ENCODE data around the gene EML2. TPM values are rescaled to one million over a fixed set of nuclear protein-coding genes. Genes with fewer than 3 reads are reported as not detected.
A peak's percentile ranks its signal among the peaks of the same experiment; 100 is the strongest.

Gene EML2
- total and polyA plus RNA-seq, 4 donors: 21.7 to 52.9 (median 45.2) TPM

GRCh38 chr19:45643927-45644771, 5.0 kb upstream of the EML2 start:
- ATAC-seq (ENCODE audit: low FRiP score) (no peak), DNase-seq (no peak)
- intact Hi-C loops (cut with DNase I): loop anchor here in 1 of 2 donors (1.0 to 5.0 kb wide), 3 partner anchors 37 to 137 kb away; partner anchors contain the start of gene VASP
- no peaks in the 10 kb centered on the region for H3K4me1 ChIP-seq (ENCODE audit: control insufficient read depth in 1 of 2, insufficient read depth in 2 of 2, low read length in 2 of 2)
- no peaks in the 10 kb centered on the region for H3K36me3 ChIP-seq (ENCODE audit: control insufficient read depth in 1 of 2, insufficient read depth in 2 of 2, low read length in 1 of 2)
- H3K27me3 ChIP-seq (ENCODE audit: control insufficient read depth in 1 of 2, insufficient read depth in 2 of 2, low read length in 1 of 2): no peaks in the 10 kb centered on the region
- no peak overlapping the region for H3K27ac ChIP-seq (ENCODE audit: low read depth in 1 of 2, low read length in 2 of 2)
- H3K4me3 ChIP-seq (ENCODE audit: low read length in 2 of 2): no peak overlapping the region
- 66 to 67% methylated on average over 14 of the region's 14 CpGs for WGBS, 2 donors
- no peaks in the 10 kb centered on the region for H3K9me3 ChIP-seq (ENCODE audit: control insufficient read depth, low read length)

GRCh38 chr19:45643024-45643926, 4.1 kb upstream of the EML2 start:
- DNase-seq: peak; percentile 90 to 93
- H3K4me1 ChIP-seq (ENCODE audit: control insufficient read depth in 1 of 2, insufficient read depth in 2 of 2, low read length in 2 of 2): peaks cover 0 to under 1% of the 10 kb centered on the region in 2 donors
- H3K36me3 ChIP-seq (ENCODE audit: control insufficient read depth in 1 of 2, insufficient read depth in 2 of 2, low read length in 1 of 2): no peaks in the 10 kb centered on the region
- intact Hi-C loops (cut with DNase I): loop anchor here in 1 of 2 donors (1.0 to 5.0 kb wide), 3 partner anchors 36 to 136 kb away; partner anchors contain the start of gene VASP
- 14 to 18% methylated on average over 38 to 39 of the region's 39 CpGs for WGBS, 2 donors
- H3K9me3 ChIP-seq (ENCODE audit: control insufficient read depth, low read length): no peaks in the 10 kb centered on the region
- no peaks in the 10 kb centered on the region for H3K27me3 ChIP-seq (ENCODE audit: control insufficient read depth in 1 of 2, insufficient read depth in 2 of 2, low read length in 1 of 2)
- H3K4me3 ChIP-seq (ENCODE audit: low read length in 2 of 2): no peak overlapping the region
- H3K27ac ChIP-seq (ENCODE audit: low read depth in 1 of 2, low read length in 2 of 2): no peak overlapping the region
- ATAC-seq (ENCODE audit: low FRiP score): peak; percentile 82

GRCh38 chr19:45641274-45642105, 2.3 kb upstream of the EML2 start:
- peaks cover 0 to 2% of the 10 kb centered on the region in 2 donors for H3K4me1 ChIP-seq (ENCODE audit: control insufficient read depth in 1 of 2, insufficient read depth in 2 of 2, low read length in 2 of 2)
- WGBS, 2 donors: 4% methylated on average over 37 to 40 of the region's 40 CpGs
- intact Hi-C loops (cut with DNase I): loop anchor here (2.0 to 5.0 kb wide), 3 partner anchors 33 to 134 kb away; partner anchors contain the start of gene VASP (in 1 of the 2)
- no peaks in the 10 kb centered on the region for H3K36me3 ChIP-seq (ENCODE audit: control insufficient read depth in 1 of 2, insufficient read depth in 2 of 2, low read length in 1 of 2)
- no peaks in the 10 kb centered on the region for H3K9me3 ChIP-seq (ENCODE audit: control insufficient read depth, low read length)
- no peaks in the 10 kb centered on the region for H3K27me3 ChIP-seq (ENCODE audit: control insufficient read depth in 1 of 2, insufficient read depth in 2 of 2, low read length in 1 of 2)
- ATAC-seq (ENCODE audit: low FRiP score) (peak; percentile 47), DNase-seq (peak; percentile 86 to 88)
- H3K4me3 ChIP-seq (ENCODE audit: low read length in 2 of 2): no peak overlapping the region
- H3K27ac ChIP-seq (ENCODE audit: low read depth in 1 of 2, low read length in 2 of 2): peak overlapping the region in 1 of 2 donors; percentile 39

DNA sequence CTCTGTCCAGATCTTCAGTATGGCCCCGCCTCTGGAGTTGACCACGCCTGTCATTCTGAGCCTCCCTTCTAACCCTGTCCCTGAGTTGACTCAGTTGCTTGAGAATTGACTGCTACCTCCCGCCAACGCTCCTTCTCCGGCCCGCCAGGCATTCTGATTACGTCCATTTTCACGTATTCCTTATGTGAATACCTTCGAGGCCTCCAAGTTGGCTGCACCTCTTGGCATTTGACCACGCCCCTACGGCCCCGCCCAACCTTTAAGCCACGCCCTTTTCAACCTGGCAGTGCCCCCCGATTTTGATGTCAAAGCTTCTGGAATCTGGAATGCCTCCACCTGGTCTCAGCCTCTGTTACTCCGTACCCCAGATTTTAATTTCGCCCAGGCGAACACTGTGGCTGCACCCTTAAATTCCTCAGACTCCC, 1.7 kb upstream of the EML2 start:
- Histone ChIP-seq H3K9me3 (ENCODE audit: control insufficient read depth, low read length) (no peaks in the 10 kb centered on the region), H3K4me1 (ENCODE audit: control insufficient read depth in 1 of 2, insufficient read depth in 2 of 2, low read length in 2 of 2) (peaks cover 0 to 2% of the 10 kb centered on the region in 2 donors), H3K36me3 (ENCODE audit: control insufficient read depth in 1 of 2, insufficient read depth in 2 of 2, low read length in 1 of 2) (no peaks in the 10 kb centered on the region), H3K27ac (ENCODE audit: low read depth in 1 of 2, low read length in 2 of 2) (no peak overlapping the region), H3K4me3 (ENCODE audit: low read length in 2 of 2) (no peak overlapping the region), H3K27me3 (ENCODE audit: control insufficient read depth in 1 of 2, insufficient read depth in 2 of 2, low read length in 1 of 2) (no peaks in the 10 kb centered on the region)
- 55 to 56% methylated on average over 17 of the region's 17 CpGs for WGBS, 2 donors
- no peak for ATAC-seq (ENCODE audit: low FRiP score)
- intact Hi-C loops (cut with DNase I): loop anchor here (2.0 to 5.0 kb wide), 3 partner anchors 32 to 134 kb away; partner anchors contain the start of gene VASP (in 1 of the 2)
- no peak for DNase-seq

DNA sequence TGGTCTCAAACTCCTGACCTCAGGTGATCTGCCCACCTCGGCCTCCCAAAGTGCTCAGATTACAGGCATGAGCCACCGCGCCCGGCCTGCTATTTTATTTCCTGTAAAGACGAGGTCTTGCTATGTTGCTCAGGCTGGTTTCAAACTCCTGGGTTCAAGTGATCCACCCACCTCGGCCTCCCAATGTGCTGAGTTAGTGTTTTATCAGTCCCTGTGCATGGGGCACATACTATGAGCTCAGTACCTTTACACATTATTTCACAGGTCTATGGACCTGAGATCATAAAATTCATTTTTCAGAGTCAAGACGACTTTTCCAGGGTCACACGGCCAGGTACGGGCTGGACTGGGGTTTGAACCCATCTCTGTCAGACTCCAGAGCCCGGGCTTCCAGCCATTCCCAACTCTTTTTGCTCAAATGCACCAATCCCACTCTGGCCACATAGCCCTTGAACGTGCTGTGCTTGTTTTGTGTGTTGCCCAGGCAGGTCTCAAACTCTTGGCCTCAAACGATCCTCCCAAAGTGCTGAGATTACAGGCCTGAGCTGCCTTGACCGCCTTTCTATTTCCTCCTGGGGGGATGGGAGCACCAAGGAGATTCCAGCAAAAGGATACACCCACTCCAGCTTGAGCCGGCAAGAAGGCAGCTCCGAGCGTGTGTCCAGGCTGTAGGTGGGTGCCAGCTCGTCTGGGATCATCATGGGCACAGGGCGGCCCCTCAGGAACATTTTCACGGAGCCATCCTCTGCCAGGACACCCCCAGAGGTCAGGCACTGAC, 1.1 kb downstream of the EML2 start:
- Histone ChIP-seq H3K4me3 (ENCODE audit: low read length in 2 of 2) (peak overlapping the region in 1 of 2 donors; percentile 66), H3K9me3 (ENCODE audit: control insufficient read depth, low read length) (no peaks in the 10 kb centered on the region), H3K4me1 (ENCODE audit: control insufficient read depth in 1 of 2, insufficient read depth in 2 of 2, low read length in 2 of 2) (peaks cover 0 to 2% of the 10 kb centered on the region in 2 donors), H3K36me3 (ENCODE audit: control insufficient read depth in 1 of 2, insufficient read depth in 2 of 2, low read length in 1 of 2) (no peaks in the 10 kb centered on the region), H3K27me3 (ENCODE audit: control insufficient read depth in 1 of 2, insufficient read depth in 2 of 2, low read length in 1 of 2) (no peaks in the 10 kb centered on the region), H3K27ac (ENCODE audit: low read depth in 1 of 2, low read length in 2 of 2) (peak overlapping the region in 1 of 2 donors; percentile 12)
- intact Hi-C loops (cut with DNase I): no loop called here
- DNase-seq (no peak), ATAC-seq (ENCODE audit: low FRiP score) (no peak)
- WGBS, 2 donors: 52 to 54% methylated on average over 19 of the region's 19 CpGs

- no peak for ATAC-seq (ENCODE audit: low FRiP score)
- Histone ChIP-seq H3K27me3 (ENCODE audit: control insufficient read depth in 1 of 2, insufficient read depth in 2 of 2, low read length in 1 of 2) (no peaks in the 10 kb centered on the region), H3K27ac (ENCODE audit: low read depth in 1 of 2, low read length in 2 of 2) (no peak overlapping the region), H3K36me3 (ENCODE audit: control insufficient read depth in 1 of 2, insufficient read depth in 2 of 2, low read length in 1 of 2) (no peaks in the 10 kb centered on the region), H3K4me1 (ENCODE audit: control insufficient read depth in 1 of 2, insufficient read depth in 2 of 2, low read length in 2 of 2) (peaks cover 0 to 2% of the 10 kb centered on the region in 2 donors), H3K4me3 (ENCODE audit: low read length in 2 of 2) (no peak overlapping the region), H3K9me3 (ENCODE audit: control insufficient read depth, low read length) (no peaks in the 10 kb centered on the region)
- DNase-seq: no peak
- intact Hi-C loops (cut with DNase I): no loop called here
- WGBS, 2 donors: 17 to 22% methylated on average over 2 of the region's 2 CpGs
Measured at GRCh38 chr19:45636902-45637301, 2.3 kb downstream of the EML2 start.

GRCh38 chr19:45636275-45636674, 2.9 kb downstream of the EML2 start:
- no peaks in the 10 kb centered on the region for H3K9me3 ChIP-seq (ENCODE audit: control insufficient read depth, low read length)
- DNase-seq: no peak
- no peak for ATAC-seq (ENCODE audit: low FRiP score)
- no peaks in the 10 kb centered on the region for H3K36me3 ChIP-seq (ENCODE audit: control insufficient read depth in 1 of 2, insufficient read depth in 2 of 2, low read length in 1 of 2)
- H3K4me3 ChIP-seq (ENCODE audit: low read length in 2 of 2): no peak overlapping the region
- no peaks in the 10 kb centered on the region for H3K27me3 ChIP-seq (ENCODE audit: control insufficient read depth in 1 of 2, insufficient read depth in 2 of 2, low read length in 1 of 2)
- 91 to 94% methylated on average over 1 of the region's 1 CpG for WGBS, 2 donors
- peaks cover 0 to 2% of the 10 kb centered on the region in 2 donors for H3K4me1 ChIP-seq (ENCODE audit: control insufficient read depth in 1 of 2, insufficient read depth in 2 of 2, low read length in 2 of 2)
- peak overlapping the region in 1 of 2 donors; percentile 23 for H3K27ac ChIP-seq (ENCODE audit: low read depth in 1 of 2, low read length in 2 of 2)
- intact Hi-C loops (cut with DNase I): no loop called here

Data from aorta (tissue), 5 donors.